H1 (cell line): ENCODE data around the gene AFF2. TPM values are rescaled to one million over a fixed set of nuclear protein-coding genes. Genes with fewer than 3 reads are reported as not detected.

Experiments
- EZH2 ChIP-seq: fragments of 200-600 bp; sonication (generic); IDR thresholded peaks from 2 replicates; pipeline ENCODE4 v1.7.1; 2012; ENCODE audit warnings: low read depth, mild to moderate bottlenecking, moderate library complexity, low read length, inconsistent platforms; ENCODE audit not compliant: severe bottlenecking
- FOSL1 ChIP-seq: IDR thresholded peaks from 2 replicates; pipeline ENCODE4 v1.6.1; 2011; ENCODE audit warnings: mild to moderate bottlenecking, low read depth, low read length, moderate library complexity; ENCODE audit not compliant: insufficient read depth
- POU5F1 ChIP-seq: IDR thresholded peaks from 2 replicates; pipeline ENCODE4 v1.6.1; 2011; ENCODE audit warnings: low read depth, mild to moderate bottlenecking, low read length, moderate library complexity
- polyA plus RNA-seq, 7 experiments: library from polyadenylated mRNA; depleted of rRNA in 3 of 7; stranded (reverse) in 5 of 7; unstranded in 2 of 7; fragments of >200 nt in 5 of 7; fragments of 200-250 nt in 2 of 7; gene quantifications; 1 replicate in 5 of 7; 2 replicates in 1 of 7; 4 replicates in 1 of 7; pipeline versions ENCODE4 v1.2.1 to v1.2.3, GENCODE V29; 2011 to 2013; ENCODE audit warnings: missing spikeins in 2 of 7, mixed read lengths in 2 of 7
- total RNA-seq: library from RNA; stranded (reverse); fragmentation: NEBNext Ultra II Directional; extraction: Animal tissue kit (Norgen Biotek cat#: 25700); gene quantifications from 2 replicates; pipeline ENCODE4 v1.2.1, GENCODE V29; 2021
- TF ChIP-seq, protein P1 (sequence below): fragments of 300-600 bp; sonication (generic); IDR thresholded peaks from 2 replicates; pipeline ENCODE4 v1.7.1; 2012; ENCODE audit warnings: low read length, moderate library complexity, mild to moderate bottlenecking, inconsistent platforms; ENCODE audit not compliant: insufficient replicate concordance
- TF ChIP-seq, protein P2 (sequence below): IDR thresholded peaks from 2 replicates; pipeline ENCODE4 v1.6.1; 2011; ENCODE audit warnings: low read length, improper control_type of control experiment

The AFF2 gene
- total and polyA plus RNA-seq, 2 of the 8 experiments (the other 6 are each of a cell fraction or from before 2014, with no cell fraction given), result 2.0 to 7.3 TPM

DNA sequence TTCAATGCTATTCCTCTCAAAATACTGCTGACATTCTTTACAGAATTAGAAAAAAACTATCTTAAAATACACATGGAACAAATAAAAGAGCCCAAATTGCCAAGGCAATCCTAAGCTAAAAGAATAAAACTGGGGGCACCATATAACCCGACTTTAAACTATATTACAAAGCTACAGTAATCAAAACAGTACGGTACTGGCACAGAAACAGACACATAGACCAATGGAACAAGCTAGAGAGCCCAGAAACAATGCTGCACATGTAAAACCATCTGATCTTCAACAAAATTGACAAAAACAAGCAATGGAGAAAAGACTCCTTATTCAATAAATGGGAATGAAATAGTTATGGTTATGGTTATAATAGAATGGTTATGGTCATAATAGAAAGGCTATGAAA, 522.1 kb downstream of the AFF2 start (continued):
- TF ChIP-seq, protein P1, sequence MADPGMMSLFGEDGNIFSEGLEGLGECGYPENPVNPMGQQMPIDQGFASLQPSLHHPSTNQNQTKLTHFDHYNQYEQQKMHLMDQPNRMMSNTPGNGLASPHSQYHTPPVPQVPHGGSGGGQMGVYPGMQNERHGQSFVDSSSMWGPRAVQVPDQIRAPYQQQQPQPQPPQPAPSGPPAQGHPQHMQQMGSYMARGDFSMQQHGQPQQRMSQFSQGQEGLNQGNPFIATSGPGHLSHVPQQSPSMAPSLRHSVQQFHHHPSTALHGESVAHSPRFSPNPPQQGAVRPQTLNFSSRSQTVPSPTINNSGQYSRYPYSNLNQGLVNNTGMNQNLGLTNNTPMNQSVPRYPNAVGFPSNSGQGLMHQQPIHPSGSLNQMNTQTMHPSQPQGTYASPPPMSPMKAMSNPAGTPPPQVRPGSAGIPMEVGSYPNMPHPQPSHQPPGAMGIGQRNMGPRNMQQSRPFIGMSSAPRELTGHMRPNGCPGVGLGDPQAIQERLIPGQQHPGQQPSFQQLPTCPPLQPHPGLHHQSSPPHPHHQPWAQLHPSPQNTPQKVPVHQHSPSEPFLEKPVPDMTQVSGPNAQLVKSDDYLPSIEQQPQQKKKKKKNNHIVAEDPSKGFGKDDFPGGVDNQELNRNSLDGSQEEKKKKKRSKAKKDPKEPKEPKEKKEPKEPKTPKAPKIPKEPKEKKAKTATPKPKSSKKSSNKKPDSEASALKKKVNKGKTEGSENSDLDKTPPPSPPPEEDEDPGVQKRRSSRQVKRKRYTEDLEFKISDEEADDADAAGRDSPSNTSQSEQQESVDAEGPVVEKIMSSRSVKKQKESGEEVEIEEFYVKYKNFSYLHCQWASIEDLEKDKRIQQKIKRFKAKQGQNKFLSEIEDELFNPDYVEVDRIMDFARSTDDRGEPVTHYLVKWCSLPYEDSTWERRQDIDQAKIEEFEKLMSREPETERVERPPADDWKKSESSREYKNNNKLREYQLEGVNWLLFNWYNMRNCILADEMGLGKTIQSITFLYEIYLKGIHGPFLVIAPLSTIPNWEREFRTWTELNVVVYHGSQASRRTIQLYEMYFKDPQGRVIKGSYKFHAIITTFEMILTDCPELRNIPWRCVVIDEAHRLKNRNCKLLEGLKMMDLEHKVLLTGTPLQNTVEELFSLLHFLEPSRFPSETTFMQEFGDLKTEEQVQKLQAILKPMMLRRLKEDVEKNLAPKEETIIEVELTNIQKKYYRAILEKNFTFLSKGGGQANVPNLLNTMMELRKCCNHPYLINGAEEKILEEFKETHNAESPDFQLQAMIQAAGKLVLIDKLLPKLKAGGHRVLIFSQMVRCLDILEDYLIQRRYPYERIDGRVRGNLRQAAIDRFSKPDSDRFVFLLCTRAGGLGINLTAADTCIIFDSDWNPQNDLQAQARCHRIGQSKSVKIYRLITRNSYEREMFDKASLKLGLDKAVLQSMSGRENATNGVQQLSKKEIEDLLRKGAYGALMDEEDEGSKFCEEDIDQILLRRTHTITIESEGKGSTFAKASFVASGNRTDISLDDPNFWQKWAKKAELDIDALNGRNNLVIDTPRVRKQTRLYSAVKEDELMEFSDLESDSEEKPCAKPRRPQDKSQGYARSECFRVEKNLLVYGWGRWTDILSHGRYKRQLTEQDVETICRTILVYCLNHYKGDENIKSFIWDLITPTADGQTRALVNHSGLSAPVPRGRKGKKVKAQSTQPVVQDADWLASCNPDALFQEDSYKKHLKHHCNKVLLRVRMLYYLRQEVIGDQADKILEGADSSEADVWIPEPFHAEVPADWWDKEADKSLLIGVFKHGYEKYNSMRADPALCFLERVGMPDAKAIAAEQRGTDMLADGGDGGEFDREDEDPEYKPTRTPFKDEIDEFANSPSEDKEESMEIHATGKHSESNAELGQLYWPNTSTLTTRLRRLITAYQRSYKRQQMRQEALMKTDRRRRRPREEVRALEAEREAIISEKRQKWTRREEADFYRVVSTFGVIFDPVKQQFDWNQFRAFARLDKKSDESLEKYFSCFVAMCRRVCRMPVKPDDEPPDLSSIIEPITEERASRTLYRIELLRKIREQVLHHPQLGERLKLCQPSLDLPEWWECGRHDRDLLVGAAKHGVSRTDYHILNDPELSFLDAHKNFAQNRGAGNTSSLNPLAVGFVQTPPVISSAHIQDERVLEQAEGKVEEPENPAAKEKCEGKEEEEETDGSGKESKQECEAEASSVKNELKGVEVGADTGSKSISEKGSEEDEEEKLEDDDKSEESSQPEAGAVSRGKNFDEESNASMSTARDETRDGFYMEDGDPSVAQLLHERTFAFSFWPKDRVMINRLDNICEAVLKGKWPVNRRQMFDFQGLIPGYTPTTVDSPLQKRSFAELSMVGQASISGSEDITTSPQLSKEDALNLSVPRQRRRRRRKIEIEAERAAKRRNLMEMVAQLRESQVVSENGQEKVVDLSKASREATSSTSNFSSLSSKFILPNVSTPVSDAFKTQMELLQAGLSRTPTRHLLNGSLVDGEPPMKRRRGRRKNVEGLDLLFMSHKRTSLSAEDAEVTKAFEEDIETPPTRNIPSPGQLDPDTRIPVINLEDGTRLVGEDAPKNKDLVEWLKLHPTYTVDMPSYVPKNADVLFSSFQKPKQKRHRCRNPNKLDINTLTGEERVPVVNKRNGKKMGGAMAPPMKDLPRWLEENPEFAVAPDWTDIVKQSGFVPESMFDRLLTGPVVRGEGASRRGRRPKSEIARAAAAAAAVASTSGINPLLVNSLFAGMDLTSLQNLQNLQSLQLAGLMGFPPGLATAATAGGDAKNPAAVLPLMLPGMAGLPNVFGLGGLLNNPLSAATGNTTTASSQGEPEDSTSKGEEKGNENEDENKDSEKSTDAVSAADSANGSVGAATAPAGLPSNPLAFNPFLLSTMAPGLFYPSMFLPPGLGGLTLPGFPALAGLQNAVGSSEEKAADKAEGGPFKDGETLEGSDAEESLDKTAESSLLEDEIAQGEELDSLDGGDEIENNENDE, result no peak
- no peak for TF ChIP-seq POU5F1
- TF ChIP-seq, protein P2, sequence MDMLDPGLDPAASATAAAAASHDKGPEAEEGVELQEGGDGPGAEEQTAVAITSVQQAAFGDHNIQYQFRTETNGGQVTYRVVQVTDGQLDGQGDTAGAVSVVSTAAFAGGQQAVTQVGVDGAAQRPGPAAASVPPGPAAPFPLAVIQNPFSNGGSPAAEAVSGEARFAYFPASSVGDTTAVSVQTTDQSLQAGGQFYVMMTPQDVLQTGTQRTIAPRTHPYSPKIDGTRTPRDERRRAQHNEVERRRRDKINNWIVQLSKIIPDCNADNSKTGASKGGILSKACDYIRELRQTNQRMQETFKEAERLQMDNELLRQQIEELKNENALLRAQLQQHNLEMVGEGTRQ, result no peak
- no peak for TF ChIP-seq EZH2
- TF ChIP-seq FOSL1, result no peak
